Stimulated activated CD4-positive, alpha-beta T cell treated with anti-CD3 and anti-CD28 coated beads, Interleukin-1b, Interleukin-23, amount 100 ng/mL, for 1 hour (primary cell): ENCODE results near the gene PRM2.
A peak's percentile ranks its signal among the peaks of the same experiment; 100 is the strongest.
"Not testable (repeated sequence)": the region's sequence is repeated elsewhere in the genome, so short reads cannot be mapped to it uniquely, and the experiment has no call there.

Source experiments
- DNase-seq, 2 donors: peaks; one replicate each; pipeline ENCODE4 v3.0.0-alpha.2; 2020; ENCODE audit warnings: low read depth in 2 of 2

The PRM2 gene

DNA sequence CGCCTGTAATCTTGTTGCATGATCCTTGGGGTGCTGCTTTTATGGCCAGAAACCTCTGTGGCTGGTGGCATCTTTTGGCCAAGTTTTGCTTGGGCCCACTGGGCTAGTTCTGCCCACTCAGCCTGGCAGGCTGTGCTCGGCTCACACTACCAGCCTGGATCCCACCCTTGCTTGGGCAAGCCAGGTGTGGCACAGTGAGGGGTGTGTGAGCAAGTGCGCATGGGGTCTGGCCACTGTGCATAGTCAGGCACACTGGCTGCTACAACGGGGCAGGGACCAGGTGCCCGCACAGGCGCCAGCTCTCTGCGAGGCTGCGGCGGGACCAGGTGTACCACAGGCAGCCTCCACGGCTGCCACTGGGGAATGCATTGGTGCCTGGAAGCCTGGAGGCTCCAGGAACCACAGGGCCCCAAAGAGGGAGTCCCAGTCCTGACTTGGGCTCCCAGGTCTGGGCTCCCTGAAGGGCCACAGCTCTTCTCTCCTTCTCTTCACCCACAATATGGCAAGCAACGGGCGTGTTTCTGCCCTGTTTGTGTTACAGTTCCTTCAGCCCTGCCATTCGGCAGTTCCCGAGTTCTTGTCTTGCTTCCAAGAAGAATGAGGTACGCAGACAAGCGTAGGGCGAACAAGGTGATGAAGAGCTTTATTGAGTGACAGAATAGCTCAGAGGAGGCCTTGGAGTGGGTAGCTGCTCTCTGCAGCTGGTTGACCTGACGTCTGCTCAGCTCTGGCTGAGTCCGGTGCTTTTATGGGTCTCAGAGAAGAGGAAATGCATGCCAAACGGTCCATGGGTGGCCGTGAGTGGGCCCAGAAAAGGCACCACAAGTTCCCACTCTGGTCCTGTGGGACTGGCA lies 31.6 kb upstream of the PRM2 start:
- DNase-seq: no peak

DNA sequence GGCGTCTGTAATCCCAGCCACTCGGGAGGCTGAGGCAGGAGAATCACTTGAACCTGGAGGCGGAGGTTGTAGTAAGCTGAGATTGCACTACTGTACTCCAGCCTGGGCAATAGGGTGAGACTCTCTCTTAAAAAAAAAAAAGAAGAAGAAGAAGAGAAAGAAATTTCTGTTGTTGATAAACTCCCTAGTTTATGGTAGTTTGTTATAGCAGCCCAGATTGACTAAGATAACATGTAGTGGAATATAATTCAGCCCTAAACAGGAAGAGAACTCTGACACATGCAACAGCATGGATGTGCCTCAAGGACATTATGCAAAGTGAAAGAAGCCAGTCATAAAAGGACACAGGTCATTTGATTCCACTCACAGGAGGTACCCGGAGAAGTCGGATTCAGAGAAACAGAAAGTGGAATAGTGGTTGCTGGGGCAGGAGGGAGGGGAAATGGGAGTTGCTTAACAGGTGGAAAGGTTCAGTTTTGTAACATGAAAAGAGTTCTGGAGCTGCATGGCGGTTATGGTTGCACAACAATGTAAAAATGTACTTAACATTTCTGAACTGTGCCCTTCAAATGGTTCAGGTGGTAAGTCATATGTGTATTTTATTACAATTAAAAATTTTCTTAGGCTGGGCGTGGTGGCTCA lies 30.8 kb upstream of the PRM2 start:
- no peak for DNase-seq

GRCh38 chr16:11306381-11306780 lies 30.1 kb upstream of the PRM2 start:
- no peak for DNase-seq

GRCh38 chr16:11303405-11304138 lies 27.3 kb upstream of the PRM2 start:
- no peak for DNase-seq

DNA sequence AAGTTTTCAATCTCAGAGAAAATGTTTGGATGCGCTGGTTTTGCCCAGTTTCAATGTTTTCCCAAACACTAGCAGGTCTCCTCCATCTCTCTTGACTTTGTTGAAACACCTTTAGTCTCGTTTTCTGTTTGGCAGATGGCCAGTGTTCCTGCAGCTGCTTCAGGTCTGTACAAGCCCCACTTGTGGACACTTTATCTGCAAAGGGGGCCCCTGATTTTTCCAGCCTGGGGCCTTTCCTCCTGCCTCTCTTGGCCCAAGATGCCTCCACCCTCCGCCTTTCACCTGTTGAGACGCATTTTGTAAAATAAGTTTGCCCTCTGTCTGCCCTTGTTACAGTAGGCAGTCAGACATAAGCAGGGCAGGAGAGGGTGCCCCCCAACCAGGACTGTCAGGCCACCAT lies 26.7 kb upstream of the PRM2 start:
- no peak for DNase-seq

GRCh38 chr16:11301645-11302501 lies 25.6 kb upstream of the PRM2 start:
- no peak for DNase-seq

DNA sequence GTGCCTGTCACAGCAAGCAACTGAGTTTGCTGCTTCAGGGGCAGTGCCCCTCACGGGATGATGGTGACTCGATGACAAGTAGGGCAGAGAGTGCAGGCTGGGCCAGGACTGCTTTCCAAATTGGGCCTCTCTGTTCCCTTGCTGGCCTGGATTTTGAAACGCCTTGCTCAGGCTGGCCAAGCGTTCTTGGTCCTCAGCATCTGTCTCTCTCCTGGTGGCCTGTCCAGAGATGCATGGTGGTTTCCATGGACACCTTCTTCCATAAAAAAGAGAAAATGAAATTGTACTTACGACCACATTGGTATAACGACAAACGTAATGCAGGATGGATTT lies 24.2 kb upstream of the PRM2 start:
- no peak for DNase-seq

GRCh38 chr16:11299865-11300559 lies 23.7 kb upstream of the PRM2 start:
- no peak for DNase-seq

GRCh38 chr16:11298950-11299547 lies 22.8 kb upstream of the PRM2 start:
- not testable (repeated sequence) for DNase-seq

- DNase-seq: no peak
Measured at GRCh38 chr16:11298143-11298900, 22.0 kb upstream of the PRM2 start.

DNA sequence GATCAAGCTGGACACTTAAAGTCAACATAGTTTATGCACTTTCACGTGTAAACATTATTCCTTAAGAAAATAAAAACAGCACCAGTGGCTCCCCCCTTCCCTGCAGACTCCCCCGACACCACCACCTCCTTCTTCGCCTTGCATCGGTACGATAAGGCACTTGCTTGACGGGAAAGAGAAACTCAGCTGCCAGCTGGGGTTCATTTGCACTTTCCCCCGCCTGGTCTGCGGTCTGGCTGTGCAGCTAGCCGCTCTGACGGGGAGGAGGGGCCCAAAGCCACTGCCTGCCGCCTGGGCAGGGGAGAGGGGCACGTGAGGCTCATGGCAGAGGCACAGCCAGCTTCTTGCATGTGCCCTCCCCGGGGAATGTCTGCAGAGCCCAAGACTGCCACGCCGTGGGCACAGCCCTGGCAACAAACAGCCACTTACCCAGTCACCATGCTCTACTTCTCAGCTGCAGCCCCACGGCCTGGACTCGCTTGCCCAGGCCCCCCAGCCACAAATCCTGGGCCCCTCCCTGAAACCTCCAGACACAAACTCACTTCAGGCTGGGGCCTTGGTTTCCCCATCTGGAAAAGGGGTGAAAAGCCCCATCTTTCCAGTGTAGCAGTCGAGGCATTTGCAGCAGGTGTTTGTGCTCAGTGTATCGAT lies 21.3 kb upstream of the PRM2 start:
- DNase-seq: peak; percentile 22 to 28

DNA sequence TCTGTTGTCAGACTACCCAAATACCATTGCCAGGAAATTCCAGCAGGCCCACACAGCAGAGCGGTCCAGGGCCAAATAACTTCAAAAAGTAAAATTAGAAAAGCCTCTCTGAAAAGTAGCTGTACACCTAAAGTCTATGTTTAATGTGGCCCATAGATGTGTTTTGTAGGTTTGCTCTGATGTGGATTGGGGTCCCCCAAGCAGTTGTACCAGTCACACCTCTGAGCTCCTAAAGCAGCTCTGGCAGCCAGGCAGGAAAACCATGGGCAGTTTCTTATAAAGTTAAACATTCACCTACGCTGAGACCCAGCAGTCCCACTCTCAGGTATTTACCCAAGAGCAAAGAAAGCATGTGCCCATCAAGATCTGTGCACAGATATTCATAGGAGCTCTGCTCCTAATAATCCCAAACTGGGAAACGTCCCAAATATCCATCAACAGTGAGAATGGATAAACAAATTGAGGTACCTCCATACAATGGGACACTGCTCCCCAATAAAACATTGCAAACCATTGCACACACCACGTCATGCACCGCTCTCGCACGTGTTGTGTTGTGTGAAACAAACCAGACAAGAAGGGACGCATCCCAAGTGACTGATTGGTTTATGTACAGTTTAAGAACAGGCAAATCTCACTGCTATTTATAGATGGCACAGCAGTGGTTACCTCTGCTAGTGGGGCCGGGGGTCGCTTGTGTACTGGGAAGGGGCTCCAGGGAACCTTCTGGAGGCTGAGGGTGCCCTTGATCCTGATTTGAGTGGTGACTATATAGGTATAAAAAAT lies 20.6 kb upstream of the PRM2 start:
- no peak for DNase-seq

- DNase-seq: no peak
Measured at GRCh38 chr16:11296351-11296705, 20.0 kb upstream of the PRM2 start.

DNA sequence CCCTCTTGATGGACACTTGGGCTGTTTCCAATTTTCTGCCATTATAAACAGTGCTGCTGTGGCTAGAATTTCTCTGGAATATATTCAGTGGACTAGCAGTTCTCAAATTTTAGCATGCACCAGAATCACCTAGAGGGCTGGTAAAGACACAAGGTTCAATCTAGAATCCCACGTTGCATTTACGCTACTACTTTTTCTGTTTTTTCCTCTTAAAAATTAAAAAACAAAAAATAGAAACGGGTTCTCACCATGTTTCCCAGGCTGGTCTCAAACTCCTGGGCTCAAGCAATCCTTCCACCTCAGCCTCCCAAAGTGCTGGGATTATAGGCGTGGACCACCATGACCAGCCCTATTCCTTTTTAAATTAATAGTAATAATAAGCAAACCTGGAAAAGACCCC lies 19.4 kb upstream of the PRM2 start:
- DNase-seq: no peak

DNA sequence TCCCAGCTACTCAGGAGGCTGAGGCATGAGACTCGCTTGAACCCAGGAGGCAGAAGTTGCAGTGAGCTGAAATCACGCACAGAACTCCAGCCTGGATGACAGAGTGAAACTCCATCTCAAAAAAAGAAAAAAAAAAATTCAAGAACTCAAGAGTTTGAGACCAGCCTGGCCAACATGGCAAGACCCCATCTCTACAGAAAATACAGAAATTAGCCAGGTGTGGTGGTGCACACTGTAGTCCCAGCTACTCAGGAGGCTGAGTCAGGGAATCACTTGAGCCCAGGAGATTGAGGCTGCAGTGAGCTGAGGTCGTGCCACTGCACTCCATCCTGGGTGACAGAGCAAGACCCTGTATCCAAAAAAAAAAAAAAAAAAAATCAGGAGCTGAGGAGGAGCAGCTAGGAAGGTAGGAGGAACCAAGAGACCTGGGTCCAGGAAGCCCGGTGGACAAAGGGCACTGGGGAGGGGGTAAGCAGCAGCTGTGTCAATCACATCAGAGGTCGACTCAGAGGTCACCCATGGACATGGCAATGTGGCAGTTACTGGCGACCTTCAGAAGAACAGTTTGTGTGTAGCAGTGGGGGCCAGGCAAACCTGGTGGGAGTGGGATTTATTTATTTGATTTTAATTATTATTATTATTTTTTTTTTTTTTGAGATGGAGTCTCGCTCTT lies 15.9 kb upstream of the PRM2 start:
- no peak for DNase-seq

- DNase-seq: no peak
Measured at GRCh38 chr16:11291091-11291703, 14.9 kb upstream of the PRM2 start.

DNA sequence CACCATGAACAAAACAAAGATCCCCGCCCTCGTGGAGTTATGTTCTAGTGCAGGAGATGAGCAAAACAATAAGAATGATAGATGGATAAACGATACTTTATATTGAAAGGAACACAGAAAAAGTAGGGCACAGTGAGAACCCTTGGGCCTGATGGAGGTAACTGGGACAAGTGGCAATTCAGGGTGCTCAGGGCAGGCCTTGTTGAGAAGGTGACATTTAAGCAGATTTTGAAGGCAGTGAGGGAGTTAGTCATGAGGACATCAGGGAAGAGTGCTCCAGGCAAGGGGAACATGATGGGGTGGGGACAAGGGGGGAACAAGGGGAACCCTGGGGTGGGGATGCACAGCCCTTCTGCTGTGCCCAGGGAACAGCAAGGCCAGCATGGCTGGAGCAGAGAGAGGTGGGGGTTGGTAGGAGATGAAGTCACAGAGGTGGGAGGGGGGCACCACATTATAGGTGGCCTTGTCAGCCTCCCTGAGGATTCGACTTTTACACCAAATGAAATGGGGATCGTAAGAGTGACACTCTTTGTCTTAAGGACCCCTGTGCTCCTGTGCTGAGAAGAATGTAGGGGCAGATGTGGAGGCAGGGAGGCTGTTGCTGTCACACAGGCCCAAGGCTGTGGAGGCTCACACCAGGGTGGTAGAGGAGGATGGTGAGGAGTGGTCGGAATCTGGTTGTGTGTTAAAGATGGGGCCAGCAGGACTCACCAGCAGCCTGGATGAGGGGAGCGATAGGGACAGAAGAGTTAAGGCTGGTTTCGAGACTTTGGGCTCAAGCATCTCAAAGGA lies 14.0 kb upstream of the PRM2 start:
- DNase-seq: no peak
